HG02588 (cell line): ENCODE results near the gene ZDHHC9.

ENCODE experiments used
- ATAC-seq: cut with Tn5 transposase; IDR thresholded peaks from one replicate; pipeline ENCODE4 v1.9.1; 2021; ENCODE audit warnings: mild to moderate bottlenecking, moderate library complexity; ENCODE audit not compliant: unreplicated experiment

The ZDHHC9 gene

GRCh38 chrX:129823115-129823514, 20.6 kb downstream of the ZDHHC9 start:
- ATAC-seq = peak; percentile 60

- no peak for ATAC-seq
These were observed 25.6 kb downstream of the ZDHHC9 start for GRCh38 chrX:129818123-129818522.

GRCh38 chrX:129813662-129814368, 29.9 kb downstream of the ZDHHC9 start:
- no peak for ATAC-seq

DNA sequence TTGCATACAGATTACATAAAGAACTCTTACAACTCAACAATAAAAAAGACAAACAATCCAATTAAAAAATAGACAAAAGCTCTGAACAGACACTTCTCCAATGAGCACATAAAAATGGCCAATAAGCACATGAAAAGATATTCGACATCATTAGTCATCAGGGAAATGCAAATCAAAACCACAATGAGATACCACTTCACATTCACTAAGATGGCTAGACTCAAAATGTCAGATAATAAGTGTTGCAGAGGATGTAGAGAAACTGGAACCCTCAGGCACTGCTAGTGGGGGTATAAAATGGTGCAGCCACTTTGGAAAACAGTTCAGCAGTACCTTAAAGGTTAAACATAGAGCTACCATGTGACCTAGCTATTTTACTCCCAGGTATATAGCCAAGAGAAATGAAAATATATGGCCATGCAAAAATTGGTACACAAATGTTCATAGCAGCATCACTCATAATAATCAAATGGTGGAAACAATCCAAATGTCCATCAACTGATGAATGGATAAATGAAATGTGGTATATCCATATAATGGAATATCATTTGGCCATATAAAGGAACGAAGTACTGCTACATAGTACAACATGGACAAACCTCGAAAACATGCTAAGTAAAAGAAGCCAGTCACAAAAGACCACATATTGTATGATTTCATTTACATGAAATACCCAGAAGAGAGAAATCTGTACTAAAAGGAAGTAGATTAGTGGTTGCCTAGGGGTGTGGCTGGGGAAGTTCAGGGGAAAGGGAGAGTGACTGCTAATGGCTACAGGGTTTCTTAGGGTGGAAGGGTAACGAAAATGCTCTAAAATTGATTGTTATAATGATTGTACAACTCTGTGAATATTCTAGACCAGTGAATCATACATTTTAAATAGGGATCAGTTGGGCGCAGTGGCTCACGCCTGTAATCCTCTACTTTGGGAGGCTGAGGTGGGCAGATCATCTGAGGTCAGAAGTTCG, 34.6 kb downstream of the ZDHHC9 start:
- no peak for ATAC-seq

DNA sequence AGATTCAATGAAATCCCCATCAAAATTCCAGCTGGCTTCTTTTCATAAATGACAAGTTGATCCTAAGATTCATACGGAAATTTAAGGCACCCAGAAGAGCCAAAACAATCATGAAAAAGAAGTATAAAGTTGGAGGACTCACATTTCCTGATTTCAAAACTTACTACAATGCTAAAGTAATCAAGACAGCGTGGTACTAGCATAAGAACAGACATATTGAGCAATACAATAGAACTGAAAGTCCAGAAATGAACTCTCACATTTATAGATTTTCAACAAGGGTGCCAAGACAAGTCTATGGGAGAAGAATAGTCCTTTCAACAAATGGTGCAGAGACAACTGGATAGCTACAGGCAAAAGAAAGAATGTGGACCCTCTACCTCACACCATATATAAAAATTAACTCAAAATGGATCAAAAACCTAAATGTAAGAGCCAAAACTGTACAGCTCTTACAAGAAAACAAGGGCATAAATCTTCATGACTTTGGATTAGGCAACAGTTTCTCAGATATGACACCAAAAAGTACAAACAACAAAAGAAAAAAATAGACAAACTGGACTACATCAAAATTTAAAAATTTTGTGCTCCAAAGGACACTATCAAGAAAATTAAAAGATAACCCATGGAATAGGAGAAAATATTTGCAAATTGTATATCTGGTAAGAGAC, 35.4 kb downstream of the ZDHHC9 start:
- ATAC-seq = no peak

DNA sequence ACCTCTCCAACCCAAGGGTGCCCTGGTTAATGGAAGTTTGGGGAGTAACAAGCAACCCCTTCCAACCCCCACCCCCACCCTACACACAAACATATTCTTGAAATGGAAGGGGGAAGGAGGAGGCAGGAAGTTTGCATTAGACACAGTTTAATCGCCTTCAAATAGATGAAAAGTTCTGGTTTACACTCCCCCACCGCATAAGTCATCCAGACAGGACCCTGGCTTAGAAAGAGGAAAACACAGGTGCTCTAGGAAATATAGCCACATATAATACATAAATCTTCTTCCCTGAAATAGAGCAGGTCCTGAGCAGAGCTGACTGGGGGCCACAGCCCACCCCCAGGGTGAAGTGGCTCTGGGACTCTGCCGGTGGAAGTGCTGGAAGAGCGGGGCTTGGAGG, 38.9 kb downstream of the ZDHHC9 start:
- no peak for ATAC-seq

- ATAC-seq = no peak
These were observed 40.8 kb downstream of the ZDHHC9 start for GRCh38 chrX:129802863-129803262.

- no peak for ATAC-seq
These were observed 43.5 kb downstream of the ZDHHC9 start for GRCh38 chrX:129800186-129800585.

GRCh38 chrX:129798888-129799287, 44.8 kb downstream of the ZDHHC9 start:
- no peak for ATAC-seq

DNA sequence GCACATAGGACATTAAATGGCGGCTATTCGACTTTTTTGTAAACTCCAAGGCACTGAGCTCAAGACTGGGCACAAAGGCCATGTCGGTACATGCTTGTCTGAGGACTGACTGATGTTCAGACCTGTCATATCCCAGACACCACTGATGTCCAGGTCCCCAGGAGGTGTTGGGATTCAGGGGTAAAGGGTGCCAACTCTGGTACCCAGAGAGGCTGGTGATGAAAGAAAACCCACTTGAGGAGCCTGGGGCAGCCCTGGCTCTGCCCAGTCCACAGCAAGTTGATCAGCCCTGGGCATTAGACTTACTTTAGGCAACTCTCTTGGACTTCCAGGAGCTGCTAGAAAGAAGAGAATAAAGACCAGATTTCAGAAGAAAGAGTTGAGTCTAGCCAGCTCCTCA, 45.2 kb downstream of the ZDHHC9 start:
- no peak for ATAC-seq

GRCh38 chrX:129797251-129797906, 46.3 kb downstream of the ZDHHC9 start:
- no peak for ATAC-seq

DNA sequence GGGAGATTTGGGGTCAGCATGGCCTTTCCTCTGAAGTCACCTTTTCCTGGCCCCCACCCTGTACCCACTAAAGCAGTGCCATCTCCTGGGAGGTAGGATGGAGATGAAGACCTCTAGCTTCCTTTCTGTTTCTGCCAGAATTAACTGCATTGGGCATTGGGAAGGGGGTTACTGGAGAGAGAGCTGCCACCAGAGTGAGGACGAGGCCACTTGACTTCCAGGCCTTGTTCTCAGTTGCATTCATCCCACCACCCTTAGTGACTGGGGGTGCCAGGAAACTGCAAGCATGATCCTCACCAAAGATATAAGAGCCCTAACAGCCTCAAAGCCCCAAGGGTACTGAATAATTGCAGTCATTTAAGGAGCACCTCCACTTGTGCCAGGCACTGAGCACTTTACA, 48.1 kb downstream of the ZDHHC9 start:
- no peak for ATAC-seq

DNA sequence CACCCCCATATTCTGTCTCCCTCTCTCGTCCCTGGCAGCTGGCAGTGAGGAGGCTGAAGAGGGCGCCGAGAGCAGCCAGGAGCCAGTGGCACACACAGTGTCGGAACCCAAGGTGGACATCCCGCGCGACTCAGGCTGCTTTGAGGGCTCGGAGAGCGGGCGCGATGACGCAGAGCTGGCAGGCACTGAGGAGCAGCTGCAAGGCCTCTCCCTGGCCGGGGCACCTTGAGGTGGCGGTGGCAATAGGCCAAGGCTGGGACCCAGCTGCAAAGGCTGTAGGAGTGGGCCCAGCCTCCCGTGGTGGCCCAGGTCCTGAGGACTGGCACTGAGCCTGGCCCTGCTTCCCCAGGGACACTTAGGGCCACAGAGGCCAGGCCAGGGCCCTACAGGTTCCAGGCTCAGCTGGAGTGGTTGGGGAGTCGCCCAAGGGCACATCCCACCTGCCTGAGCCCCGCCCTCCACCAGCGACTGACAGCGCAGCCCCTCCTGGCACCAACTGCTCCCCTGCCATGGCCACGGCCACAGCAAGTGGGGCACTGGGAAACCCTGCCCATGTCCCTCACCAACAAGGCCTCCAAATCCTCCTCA, 50.0 kb downstream of the ZDHHC9 start:
- no peak for ATAC-seq

GRCh38 chrX:129792586-129793291, 50.9 kb downstream of the ZDHHC9 start:
- no peak for ATAC-seq

GRCh38 chrX:129791961-129792570, 51.6 kb downstream of the ZDHHC9 start:
- no peak for ATAC-seq

GRCh38 chrX:129791336-129791735, 52.4 kb downstream of the ZDHHC9 start:
- no peak for ATAC-seq

- no peak for ATAC-seq
These were observed 52.9 kb downstream of the ZDHHC9 start for GRCh38 chrX:129790808-129791207.

- no peak for ATAC-seq
These were observed 53.5 kb downstream of the ZDHHC9 start for GRCh38 chrX:129790146-129790545.

DNA sequence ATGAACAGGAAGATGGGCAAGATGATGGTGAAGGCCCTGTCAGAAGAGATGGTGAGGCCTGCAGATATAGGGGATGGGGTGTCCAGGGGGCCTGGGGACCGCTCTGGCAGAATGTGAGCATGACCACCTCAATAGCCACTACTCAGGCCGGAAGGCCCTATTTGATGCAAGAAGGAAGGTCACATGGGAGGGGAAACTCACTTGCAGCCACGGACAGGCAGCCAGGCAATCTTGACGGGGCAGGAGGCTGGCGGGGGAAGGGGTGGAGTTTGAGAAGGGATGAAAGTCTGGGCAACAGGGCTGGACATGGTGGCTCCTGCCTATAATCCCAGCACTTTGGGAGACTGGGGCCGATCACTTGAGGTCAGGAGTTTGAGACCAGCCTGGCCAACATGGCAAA, 55.2 kb downstream of the ZDHHC9 start:
- no peak for ATAC-seq
